ENCODE results near the gene RAMACL. TPM values are rescaled to one million over a fixed set of nuclear protein-coding genes. Genes with fewer than 3 reads are reported as not detected.
"Not testable (repeated sequence)": the region's sequence is repeated elsewhere in the genome, so short reads cannot be mapped to it uniquely, and the experiment has no call there.

Gene RAMACL
- total RNA-seq, 1 donor from 2014 or later = 1.1 TPM

DNA sequence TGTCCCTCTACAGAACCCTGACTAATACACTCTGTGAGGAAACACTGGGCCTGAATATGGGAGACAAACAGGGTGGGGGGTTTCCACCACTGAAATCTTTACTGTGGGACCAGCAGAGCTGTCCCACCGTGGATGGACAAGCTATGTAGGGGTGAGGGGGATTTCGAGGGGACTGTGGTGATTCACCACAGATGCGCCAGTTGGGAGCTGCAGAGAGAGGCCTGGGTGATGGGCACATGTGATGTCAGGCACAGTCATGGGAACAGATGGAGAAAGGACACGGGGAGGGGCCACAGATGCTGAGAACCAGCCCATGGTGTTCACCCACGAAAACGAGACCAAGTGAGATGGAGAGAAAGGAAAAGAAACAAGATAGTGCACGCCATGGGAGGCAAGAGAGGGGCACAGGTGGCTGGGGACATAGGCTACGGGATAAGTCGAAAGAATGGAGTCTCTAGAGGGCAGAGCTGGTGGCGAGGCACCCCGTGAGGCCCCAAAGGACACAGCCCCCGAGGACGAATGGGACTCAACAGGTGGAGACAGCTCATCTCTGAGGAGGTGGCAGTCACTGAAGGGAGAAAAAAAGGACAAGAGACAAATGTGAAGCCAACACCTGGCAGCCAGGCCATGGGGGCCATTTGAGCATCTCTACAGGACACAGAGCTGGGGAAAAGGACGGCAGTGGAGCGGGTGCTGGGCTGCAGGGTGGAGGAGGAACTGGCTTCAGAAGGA lies 10.5 kb upstream of the RAMACL start:
- no peak for DNase-seq (ENCODE audit: low spot score)

DNA sequence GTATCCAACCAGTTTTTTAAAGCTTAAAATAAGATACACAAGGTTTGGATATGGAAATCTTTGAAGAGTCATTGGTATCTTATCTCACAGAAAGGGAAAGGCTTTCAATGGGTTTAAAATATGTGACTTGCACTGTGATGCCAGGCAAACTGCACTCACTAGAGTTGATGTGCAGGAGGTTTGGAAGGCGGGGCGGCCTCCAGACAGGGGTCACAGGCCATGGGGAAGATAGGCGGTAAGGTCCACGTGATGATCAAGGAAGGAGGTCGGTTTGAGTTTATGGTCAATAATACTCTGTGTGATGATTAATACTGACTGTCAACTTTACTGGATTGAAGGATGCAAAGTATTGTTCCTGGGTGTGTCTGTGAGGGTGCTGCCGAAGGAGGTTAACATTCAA lies 9.5 kb upstream of the RAMACL start:
- no peak for DNase-seq (ENCODE audit: low spot score)

DNA sequence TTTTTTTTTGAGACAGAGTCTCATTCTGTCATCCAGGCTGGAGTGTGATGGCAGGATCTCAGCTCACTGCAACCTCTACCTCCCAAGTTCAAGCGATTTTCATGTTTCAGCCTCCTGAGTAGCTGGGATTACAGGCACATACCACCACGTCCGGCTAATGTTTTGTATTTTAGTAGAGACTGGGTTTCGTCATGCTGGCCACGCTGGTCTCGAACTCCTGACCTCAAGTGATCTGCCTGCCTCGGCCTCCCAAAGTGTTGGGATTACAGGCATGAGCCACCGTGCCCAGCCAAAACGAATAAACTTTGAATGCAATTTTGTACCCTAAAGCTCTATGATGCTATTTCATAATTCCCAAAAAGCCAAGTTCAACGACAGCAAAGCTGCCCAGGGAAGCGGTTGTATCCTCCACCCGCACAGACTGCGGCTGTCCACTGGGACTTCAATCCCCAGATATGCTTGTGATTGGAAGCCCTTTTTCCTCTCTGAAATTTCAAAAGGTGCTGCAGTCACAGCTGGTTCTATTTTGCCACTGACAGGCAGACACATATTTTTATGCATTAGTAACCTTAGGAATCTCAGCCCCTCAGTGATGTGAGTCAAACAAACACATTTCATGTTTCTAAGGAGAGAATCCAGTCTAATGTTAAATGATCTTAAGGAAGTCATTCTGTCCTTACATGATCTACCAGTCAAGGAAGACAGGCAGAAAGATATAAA lies 8.7 kb upstream of the RAMACL start:
- no peak for DNase-seq (ENCODE audit: low spot score)

GRCh38 chr6:166592821-166593220 lies 6.3 kb upstream of the RAMACL start:
- no peak for DNase-seq (ENCODE audit: low spot score)

DNA sequence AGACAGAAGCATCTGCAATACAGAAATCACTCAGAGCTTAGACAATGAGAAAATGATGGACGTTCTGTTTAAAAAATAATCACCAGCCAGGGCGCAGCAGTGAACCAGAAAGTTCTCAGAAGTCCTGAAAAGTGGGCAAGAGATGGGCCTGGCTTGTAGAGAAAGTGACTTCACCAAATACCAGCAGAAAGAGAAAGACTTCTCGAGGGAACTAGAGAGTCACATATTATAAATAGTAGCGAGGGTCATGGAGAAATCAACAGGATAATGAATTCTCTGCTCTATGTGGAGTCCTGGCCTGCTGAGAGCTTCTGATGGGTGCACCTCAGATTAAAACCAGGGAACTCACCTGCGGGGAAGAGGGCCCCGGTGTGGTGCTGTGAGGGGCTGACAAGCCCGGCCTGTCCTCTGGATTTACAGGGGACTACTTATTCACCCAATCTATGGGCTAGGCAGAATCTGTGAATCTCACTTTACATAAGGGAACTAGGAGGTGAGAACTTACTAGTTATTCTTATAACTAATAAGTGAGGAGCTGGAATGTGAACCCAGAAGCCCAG lies 5.6 kb upstream of the RAMACL start:
- no peak for DNase-seq (ENCODE audit: low spot score)

- no peak for DNase-seq (ENCODE audit: low spot score)
These were observed 4.5 kb upstream of the RAMACL start for GRCh38 chr6:166591026-166591425.

DNA sequence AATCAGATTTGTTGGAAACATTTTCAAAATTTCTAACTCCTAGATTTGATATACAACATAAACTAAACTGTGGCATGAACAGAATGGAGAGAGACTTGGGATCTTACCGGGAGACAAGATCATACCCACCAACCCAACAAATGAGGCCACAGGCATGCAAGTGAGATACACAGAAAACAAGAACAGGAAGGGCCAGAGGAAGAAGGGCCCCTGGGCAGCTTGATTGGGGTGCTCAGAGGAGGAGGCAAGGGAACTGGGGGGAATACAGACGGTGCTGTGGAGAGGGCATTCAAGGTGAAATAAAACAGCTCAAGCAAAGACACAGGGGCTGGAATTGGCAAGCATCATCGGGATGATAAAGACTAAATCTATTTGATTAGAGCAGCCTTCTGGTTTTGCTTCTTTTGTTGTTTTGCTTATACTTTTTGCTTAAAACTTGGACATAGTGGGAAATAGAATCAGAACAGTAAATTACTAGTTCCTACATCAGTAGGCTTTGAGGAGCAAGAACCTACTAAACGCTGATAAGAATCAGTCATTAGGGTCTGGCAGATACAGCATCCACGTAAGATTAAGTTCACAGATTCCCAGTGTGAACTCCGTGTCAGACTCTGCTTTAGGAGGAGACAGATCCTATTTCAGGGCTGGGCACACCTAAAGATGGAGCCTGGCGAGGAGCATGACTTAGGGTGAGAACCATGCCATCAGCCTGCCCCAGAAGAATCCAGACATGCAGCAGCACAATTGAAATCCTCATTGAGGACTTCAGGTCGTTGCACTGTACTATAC lies 3.5 kb upstream of the RAMACL start:
- DNase-seq (ENCODE audit: low spot score) = no peak

GRCh38 chr6:166589337-166589731 lies 2.9 kb upstream of the RAMACL start:
- DNase-seq (ENCODE audit: low spot score) = no peak

- no peak for DNase-seq (ENCODE audit: low spot score)
These were observed 2.3 kb upstream of the RAMACL start for GRCh38 chr6:166588691-166589336.

GRCh38 chr6:166587631-166588413 lies 1.3 kb upstream of the RAMACL start:
- no peak for DNase-seq (ENCODE audit: low spot score)

GRCh38 chr6:166584853-166585429 lies 1.5 kb downstream of the RAMACL start:
- no peak for DNase-seq (ENCODE audit: low spot score)

DNA sequence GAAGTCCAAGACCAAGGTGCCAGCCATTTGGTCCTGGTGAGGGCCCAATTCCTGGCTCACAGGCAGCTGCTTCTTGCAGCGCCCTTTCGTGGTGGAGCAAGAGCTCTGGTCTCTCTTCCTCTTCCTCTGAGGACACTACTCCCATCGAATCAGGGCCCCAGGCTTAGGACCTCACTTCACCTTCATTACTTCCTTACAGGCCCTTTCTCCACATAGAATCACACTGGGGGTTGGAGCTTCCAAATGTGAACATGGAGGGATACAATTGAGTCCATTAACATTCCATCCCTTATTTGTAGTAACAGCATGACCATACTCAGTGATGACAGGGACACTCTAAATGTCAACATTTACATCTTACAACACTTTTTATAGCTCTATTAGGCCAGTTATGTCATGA lies 2.3 kb downstream of the RAMACL start:
- no peak for DNase-seq (ENCODE audit: low spot score)

DNA sequence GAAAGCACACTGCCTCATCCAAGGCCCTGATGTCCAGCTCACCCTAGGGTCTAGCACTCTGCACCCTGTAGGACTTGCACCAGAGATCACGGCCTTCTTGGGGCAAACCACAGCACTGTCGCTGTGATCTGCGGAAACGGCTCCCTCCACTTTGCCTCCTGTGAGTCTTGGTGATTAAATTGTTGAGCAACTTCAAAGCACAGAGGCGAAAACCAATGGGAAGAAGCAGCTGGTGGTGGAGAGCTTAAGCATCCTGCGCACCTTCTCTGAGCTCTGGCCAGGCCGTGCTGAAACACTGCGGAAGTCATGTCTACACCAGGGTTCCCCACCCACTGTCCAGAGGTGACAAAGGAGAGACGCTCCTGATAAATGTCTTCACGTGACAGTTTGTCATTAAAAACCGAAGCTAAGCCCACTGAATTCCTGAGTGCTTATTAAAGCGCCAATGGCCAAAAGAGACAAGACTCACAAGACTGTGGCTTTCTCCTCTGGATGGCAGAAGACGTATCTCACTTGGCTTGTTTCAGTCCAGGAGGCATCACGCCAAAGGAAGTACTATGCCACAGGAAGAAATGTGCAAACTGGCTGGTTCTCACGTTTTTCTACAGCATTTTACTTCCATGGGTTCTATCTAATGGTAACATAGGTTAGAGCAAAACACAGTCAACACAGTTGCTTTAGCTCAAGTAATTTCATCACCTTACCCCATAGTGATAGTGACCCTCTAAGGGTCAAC lies 3.1 kb downstream of the RAMACL start:
- DNase-seq (ENCODE audit: low spot score) = no peak

- DNase-seq (ENCODE audit: low spot score) = no peak
These were observed 4.2 kb downstream of the RAMACL start for GRCh38 chr6:166582258-166582657.

DNA sequence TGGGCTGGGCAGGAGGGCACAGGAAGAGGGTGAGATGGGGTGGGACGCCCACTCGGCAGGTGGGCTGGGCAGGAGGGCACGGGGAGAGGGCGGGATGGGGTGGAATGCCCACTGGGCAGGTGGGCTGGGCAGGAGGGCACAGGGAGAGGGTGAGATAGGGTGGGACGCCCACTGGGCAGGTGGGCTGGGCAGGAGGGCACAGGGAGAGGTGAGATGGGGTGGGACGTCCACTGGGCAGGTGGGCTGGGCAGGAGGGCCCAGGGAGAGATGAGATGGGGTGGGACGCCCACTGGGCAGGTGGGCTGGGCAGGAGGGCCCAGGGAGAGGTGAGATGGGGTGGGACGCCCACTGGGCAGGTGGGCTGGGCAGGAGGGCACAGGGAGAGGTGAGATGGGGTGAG lies 4.7 kb downstream of the RAMACL start:
- DNase-seq (ENCODE audit: low spot score) = not testable (repeated sequence)

- DNase-seq (ENCODE audit: low spot score) = no peak
These were observed 5.4 kb downstream of the RAMACL start for GRCh38 chr6:166581091-166581511.

DNA sequence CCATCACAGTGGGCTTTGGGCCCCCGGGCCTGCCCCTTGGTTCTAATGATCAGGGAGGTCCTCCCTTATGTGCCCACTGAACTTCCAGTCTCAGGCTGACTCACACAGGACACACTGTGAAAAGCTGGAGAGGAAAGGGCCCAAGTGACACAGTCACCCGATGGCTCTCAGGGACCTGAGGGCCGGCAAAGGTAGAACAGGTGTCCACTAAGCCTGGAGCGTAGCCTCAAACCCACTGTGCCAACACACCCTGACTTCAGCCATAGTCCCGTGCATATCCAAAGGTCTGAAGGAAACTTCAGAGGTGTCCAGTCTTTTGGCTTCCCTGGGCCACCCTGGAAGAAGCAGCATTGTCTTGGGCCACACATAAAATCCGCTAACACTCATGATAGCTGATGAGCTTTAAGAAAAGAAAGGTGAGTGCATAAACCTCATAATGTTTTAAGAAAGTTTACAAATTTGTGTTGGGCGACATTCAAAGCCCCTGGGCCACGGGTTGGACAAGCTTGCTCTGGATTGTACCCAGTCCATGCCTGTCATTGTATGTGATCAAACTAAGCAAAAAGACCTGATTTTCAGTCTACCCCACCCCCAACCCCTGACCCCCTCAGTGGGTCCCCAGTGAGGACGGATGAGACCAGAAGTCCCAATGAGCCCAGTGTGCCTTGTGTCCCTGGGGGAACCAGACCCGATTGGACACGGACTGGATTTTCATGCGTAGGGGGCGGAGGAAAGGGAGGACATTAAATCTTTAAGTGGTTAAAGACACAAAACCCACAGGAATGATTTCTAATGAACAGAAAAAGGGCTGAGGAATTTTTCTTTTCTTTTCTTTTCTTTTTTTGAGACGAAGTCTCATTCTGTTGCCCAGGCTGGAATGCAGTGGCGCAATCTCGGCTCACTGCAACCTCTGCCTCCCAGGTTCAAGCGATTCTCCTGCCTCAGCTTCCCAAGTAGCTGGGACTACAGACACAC lies 6.1 kb downstream of the RAMACL start:
- DNase-seq (ENCODE audit: low spot score) = no peak

DNA sequence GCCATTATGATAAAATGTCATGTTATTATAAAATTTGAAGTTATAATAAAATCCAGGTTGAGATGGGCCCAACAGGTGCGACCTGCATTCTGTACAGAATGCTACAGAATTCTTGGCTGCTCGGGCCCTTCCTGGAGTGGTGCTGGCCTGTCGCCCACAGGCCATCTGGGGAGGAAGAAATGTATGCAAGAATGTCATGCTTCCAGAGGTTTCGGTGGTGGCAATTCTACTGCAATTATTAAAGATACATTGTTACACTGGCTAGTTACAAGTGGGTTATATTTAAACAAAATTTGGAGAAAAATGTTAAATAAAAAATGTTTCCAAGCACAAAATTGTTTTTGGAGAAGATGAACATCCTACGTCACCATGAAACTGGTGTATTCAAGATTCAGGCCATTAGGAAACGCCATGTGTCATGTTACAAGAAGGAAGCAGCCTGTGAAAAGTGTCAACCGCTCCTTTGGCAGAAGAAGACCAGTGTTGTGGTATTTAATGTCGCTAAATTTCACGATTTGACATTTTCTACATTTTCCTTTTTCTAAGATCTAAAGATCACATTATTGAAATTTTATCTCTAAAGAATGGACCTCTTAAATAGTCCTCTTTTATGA lies 7.1 kb downstream of the RAMACL start:
- DNase-seq (ENCODE audit: low spot score) = no peak
